ELR (cell line): ENCODE results near the gene CEP85L.

Source experiments
- DNase-seq: peaks from one replicate; pipeline ENCODE4 v3.0.0-alpha.2; 2015; ENCODE audit warnings: low read depth

CEP85L gene

DNA sequence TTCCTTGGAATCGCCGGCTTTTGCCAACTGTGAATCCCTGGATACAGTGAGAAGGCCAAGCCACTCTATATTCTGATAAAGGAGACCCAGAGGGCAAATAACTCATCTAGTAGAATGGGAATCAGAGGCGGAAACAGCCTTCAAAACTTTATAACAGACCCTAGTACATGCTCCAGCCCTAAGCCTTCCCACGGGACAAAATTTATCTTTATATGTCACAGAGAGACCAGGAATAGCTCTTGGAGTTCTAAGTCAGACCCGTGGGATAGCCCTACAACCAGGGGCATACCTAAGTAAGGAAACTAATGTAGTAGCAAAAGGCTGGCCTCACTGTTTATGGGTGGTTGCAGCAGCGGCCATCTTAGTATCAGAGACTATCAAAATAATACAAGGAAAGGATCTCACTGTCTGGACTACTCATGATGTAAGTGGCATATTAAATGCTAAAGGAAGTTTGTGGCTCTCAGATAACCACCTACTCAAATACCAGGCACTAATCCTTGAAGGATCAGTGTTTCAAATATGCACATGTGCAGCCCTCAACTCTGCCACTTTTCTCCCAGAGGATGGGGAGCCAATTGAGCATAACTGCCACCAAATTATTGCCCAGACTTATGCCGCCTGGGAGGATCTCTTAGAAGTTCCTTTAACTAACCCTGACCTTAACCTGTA, 29.5 kb downstream of the CEP85L start:
- DNase-seq = no peak

DNA sequence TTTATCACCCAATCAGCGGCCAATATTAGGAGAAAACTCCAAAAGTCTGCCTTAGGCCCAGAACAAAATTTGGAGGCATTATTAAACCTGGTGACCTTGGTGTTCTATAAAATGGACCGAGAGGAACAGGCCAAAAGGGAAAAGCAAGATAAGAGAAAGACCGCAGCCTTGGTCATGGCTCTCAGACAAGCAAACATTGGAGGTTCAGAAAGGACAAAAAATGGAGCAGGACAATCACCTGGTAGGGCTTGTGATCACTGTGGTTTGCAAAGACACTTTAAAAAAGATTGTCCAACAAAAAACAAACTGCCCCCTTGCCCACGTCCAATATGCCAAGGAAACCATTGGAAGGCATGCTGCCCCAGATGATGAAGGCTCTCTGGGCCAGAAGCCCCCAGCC, 31.2 kb downstream of the CEP85L start:
- DNase-seq = no peak

DNA sequence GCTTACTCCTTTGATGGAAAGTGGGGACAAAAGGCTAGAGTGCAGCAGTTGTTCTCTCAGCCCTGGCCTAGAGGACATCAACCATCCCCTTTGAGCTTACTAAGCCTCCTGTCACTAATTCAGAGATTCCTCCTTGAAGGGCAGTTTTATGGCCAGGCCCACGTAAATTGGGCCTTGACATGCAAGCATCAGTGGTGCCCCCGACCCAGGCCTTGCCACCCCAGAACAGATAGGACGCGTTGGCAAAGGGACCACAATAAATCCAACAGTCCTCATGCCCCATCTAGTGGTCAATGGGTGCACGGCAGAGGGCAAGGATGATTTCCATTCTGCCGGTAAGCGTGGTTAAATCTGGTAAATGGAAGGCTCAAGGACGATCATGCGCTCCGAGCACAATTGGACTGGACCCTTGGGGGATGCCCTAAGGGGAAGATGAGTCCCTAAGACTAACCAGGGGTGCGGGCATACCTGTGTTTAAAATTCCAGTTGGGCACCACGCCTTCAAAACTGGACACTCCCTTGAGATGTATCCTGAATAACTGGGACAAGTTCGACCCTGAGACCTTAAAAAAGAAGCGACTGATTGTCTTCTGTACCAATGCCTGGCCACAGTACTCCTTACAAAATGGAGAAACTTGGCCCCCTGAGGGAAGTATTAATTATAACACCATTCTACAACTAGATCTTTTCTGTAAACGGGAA, 32.6 kb downstream of the CEP85L start:
- peak; percentile 56 for DNase-seq

DNA sequence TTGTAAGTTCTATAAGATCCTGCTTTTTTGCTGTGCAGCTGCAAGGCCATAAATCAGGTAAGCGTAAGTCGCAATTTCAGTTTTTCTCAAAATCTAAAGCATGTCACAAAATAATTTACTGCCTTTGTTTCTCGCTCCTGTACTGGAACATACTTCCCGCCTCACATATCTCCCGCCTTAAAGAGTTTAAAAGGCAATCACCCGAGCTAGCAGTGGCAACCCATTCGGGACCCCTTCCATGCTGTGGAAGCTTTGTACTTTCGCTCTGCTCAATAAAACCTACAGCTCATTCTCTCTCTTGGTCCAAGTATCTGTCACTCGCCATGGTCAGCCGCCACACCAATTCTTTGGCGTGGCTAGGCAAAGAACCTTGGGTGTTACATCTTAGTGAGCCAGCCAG, 34.0 kb downstream of the CEP85L start:
- no peak for DNase-seq

DNA sequence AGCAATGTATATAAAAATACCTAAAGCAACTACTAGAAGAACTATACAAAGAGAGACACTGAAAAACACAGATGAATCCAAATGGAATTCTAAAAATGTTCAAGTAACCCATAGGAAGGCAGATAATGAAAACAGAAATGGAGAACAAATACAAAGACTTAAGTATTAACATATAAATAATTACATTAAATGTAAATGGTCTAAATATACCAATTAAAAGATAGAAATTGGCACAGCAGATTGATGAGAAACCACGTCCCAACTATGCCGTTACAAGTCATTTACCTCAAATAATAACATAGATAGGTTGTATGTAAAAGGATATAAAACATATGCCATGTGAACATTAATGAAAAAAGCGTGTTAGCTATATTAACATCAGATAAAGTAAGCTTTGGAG, 40.1 kb downstream of the CEP85L start:
- DNase-seq = no peak

DNA sequence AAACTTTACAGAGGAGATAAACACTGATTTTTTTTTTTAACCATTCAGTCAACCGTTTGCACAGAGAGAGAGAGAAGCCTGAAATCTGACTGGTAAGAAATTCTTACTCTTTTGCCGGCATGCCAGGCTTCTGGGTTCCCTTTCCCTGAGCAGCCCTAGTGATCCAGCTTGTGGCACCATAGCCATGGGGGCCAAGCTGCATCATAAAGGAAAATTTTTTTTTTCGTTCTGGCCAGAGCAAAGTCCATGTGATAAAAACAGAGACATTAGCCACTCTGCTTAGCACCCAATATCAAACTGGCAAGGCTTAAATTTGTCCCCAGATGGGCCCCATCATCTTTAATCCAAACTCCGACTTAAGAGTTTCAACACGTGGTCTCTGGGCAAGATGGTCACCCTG, 44.5 kb downstream of the CEP85L start:
- DNase-seq = no peak

DNA sequence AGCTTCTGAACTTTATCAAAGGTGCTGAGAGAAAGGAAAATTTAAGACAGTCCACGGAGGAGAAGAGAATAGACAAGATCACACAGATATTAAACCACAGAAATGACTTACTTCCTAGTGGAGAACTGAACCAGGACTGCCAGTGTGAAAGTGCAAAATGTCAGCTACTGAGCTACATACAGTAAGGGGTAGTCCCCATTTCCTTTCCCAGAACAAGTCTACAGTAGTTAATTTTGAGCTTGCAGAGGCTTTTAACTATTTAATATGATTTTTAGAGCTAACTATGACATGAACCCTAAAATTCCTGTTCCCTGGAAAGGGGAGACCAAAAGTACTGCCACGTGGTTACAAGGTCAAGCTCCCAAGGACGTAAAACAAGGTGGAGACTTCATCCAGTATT, 45.1 kb downstream of the CEP85L start:
- no peak for DNase-seq

DNA sequence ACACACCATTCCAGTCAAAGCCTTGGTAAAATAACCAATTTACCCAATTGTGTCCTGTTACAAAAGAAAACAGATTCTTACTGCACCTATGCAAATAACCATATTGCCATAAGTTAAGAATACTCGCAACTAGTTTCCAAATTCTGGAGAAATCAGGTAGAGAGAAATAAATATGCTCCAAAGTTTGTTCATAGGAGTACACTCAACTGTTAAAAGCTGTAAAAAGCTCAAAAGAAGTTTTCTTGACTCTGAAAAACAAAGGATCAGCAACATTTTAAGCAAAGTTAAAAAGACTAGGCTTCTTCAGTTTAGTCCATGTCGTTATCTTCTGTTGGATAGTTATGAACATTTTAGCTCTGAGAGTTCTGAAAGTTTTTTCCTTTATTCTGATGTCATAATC, 48.0 kb downstream of the CEP85L start:
- DNase-seq = no peak

DNA sequence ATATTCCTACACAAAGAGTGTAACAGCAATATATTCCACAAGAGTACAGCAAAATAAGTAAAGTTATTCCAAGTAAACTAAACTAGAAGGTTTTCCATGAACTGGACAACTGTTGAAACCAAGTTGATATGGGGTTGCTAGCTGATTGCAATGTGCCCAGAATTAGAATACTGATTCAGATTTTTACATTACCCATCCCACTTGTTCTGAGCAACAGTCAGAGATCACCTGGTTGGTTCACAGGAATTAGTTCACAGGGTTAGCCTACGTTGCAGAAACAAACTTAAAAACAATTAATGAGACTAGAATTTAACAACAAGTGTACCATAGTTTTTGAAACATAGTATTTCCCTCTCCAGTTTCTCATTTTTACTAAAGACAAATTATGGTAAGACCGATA, 49.1 kb downstream of the CEP85L start:
- DNase-seq = no peak

DNA sequence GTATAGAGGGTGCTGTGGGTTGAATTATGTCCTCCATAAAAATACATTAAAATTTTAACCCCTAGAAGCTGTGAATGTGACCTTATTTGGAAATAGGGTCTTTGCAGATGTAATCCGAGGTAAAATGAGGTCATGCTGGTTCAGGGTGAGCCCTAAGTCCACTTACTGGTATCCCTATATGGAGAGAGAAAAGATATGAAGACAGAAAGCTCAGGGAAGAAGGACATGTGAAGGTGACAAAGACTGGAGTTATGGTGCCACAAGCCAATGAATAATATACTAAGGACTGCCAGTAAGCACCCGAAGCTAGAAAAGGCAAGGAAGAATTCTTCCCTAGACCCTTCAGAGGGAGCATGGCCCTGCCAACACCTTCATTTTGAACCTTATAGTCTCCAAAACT, 53.1 kb downstream of the CEP85L start:
- DNase-seq = no peak

DNA sequence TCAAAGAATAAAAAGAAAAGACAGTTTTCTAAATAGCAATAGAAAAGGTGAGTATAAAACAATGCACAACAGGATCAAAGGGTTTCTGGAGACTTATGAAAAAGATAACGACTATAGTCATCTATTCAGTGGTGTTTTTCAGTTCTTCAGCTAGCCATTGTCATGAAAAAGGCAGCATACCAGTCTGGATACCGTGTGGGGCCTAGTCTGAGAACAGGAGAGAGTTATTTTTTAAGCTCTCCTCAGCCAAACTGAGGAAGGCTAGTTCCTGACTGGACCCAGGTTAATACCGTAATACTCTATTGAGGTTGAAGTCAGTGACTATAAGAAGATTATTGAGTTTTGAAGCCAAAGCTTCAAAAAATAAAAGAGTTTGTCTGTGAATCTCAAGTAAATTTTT, 53.8 kb downstream of the CEP85L start:
- no peak for DNase-seq

DNA sequence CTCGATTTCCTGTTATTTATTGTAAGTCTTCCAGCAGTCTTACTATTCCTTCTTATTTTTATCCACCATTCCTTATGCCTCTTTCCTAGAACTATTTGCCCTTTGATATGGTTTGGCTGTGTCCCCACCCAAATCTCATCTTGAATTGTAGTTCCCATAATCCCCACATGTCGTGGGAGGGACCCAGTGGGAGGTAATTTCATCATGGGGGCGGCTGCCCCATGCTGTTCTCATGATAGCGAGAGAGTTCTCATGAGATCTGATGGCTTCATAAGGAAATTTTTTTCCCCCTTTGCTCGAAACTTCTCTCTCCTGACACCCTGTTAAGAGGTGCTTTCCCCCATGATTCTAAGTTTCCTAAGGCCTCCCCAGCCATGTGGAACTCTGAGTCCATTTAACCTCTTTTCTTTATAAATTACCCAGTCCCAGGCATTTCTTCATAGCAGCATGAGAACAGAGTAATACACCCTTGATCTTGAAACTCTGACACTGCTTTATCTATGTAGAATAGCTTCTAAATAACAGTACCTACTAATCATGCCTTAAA, 54.5 kb downstream of the CEP85L start:
- DNase-seq = no peak

DNA sequence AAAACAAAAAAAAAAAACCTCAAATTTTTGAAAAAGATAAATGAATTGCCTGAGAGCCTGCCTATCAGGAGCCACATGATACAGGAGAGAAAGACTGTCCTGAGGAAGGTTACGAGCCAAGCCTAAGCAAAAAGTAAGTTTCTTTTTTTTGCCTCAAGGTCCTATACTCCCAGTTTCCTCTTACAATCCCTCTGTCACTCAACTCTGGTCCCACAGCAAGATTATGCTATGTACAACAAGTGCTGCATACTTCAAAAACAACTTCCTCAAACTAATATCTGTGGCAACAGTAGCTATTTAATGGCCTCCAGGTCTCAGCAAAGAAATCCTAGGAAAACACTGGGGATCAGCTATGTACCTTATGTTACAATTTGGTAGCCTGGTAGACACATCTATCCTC, 56.5 kb downstream of the CEP85L start:
- no peak for DNase-seq

DNA sequence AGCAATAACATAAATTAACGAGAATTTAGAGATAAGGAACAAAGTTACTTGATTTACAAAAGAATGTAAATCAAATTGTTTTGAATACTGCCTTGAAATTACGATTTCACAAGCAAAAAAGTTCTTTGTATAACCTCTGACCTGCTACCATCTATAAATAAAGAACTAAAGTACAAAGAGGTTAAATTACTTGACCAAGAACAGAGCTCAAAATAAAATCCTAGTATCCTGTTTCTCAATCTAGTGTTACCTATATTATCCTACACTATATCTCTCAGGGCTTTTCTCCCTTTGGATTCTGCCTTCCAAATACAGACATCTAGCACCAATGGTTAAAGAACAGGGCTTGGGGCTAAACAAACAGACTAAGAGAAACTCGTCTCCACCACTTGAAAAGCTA, 59.5 kb downstream of the CEP85L start:
- no peak for DNase-seq

DNA sequence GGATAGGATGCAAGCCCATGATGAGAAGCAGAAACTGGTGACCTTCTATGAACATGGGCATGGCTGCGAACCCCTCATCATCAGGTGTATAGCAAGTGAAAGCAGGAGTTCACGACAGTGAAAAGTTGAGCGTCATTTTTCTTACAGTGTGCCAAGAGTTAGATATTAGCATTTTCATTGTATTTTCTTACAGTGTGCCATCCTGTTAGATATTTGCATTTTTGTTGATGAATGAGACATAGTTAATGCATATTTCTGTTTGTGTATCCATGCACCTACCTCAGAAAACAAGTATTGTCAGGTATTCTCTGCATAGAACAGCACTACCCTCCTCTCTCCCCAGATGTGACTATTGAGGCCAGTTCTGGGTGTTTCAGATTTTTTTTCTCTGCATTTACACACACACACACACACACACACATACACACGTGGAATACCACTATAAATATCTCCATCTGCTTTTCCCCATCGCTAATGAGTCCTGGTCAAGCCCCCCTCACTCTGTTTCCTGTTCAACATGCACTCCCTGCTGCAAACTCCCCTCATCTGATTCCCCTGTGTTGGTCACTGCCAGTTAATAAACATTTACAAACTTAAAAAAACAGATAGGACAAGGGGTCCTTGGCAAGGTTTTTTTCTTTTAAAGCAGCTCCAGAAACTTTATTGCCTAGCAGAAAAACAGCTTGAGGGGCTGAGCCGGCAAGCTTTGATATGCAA, 61.6 kb downstream of the CEP85L start:
- no peak for DNase-seq

DNA sequence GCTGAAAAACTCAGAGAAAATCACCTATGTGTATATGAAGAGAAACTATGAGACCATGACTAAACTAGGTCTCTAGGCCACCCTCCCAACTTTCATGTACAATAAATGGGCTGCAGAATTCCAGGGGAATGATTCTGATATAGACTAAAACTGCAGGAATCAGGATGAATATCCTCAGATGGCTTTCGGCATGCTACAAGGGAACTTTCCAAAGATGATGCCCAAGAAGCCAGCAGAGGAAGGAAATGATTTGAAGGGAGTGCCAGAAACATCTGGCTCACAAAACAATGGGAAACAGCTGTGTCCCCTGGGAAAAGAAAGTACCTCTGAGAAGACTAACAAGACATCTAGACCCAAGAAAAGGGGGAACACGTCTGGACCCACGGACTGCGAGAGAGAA, 62.2 kb downstream of the CEP85L start:
- no peak for DNase-seq

DNA sequence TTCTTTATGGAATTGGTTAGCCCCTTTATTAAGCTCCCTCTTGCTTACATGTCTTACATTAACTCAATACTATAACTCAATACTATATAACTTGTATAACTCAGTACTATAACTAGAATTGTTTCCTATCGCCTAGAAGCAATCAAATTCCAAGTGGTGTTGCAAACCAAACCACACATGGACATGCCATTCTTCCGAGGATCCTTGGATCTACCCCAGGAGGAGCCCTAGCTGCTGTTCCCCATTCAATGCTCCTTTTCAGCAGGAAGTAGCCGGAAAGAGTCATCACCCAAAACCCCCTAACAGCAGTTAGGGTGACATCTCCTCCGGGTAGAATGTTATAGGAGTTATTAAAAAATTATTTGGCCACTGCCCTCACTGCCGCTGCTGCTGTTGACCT, 62.8 kb downstream of the CEP85L start:
- DNase-seq = no peak

DNA sequence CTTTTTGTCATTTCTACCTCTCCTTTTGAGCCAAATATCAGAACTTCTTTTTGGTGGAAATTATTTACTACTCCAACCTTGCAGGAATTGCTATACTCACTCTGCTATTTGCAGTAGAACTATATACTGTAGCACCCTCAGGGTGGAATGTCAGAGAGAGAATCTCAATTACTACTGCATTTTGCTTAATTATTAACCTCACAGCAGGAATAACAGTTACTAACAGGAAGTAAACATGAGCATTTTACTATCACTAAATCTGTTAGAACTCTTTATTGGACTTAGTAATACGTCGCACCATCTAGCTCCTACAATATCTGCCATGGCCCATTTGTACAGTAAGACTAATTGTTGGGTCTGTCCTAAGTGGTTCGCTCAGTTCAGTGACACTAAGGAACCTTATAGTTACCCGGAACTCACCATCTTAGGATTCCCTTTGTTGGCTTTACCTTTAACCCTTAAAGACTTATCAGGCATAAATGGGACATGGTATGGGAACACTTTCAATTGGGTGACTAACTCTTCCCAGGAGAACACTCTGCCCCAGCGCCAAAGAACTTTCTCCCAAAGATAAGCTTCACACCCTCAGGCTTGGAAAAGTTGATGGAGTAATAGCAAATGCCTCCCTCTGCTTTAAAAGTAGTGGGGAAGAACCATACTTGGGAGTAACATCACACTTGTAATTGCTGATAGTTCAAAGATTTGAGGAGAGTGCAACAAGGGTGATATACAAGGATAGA, 64.5 kb downstream of the CEP85L start:
- no peak for DNase-seq

DNA sequence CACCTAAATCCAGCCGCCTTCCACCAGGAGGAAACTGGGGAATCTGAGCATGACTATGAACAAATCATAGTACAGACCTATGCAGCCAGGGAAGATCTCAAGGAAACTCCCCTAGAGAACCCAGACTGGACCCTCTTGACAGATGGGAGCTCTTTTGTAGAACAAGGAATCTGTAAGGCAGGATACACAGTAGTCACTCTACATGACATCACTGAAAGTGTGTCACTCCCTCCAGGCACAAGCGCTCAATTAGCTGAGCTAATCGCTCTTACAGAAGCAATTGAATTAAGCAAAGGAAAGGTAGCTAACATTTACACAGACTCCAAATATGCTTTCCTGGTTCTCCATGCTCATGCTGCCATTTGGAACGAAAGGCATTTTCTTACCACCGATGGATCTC, 66.5 kb downstream of the CEP85L start:
- DNase-seq = no peak

DNA sequence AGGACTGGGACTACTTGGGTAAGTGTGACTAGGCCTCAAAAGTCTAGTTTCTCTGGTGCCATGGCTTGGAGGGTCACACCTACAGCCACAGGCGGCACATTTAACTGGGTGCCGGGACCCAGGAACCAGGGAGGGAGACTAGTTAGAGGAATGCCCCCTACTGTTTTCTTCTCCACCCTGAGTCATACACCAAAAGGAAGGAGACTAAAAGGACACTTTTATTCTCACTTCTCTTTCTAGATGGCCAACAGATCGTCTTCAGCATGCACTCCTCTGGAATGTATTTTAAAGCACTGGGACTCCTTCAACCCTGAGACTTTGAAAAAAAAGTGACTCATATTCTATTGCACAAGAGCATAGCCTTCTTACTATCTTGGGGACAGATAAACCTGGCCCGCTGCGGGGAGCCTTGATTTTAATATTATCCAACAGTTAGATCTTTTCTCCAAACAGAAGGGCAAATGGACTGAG, 69.9 kb downstream of the CEP85L start:
- peak; percentile 76 for DNase-seq

DNA sequence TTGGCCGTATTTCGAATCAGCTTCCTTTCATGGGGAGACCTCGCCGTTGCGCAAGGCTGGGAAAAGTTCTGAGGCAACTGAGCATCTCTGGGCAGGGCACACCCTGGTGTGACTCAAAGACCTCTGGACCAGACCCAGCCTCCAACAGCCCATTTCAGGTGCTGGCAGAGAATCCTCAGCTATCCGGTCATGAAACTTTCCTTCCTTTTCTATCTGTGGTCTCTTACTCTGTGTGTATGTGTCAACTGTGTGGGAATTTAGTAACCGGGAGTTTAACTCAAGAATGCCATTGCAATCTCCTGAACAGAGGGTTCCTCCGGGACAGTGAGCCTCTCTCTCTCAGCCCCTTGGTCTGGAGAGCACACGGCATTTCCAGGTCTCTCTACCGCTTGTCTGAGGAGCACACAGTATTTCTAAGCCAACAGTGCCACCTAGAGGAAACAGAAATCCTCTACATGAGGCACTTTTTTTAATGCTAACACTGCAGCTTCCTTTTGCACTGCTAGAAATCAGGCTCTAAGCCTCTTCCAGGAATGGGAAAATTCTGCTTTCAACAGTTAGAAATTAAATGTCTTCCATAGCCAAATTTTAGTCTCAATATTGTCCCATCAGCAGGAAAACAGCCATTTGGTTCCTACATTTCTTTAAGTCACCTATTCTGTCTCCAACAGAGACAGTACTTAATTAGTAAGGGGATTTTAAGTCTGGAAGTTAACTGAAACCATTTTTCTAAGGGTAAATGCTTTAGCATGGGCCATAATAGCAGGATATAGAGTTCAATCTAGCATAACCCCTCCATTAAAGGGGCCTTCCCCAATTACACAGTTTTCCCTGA, 70.6 kb downstream of the CEP85L start:
- peak; percentile 82 for DNase-seq
